HepG2 (cell line): ENCODE measurements around the gene SRRM3. TPM values are rescaled to one million over a fixed set of nuclear protein-coding genes. Genes with fewer than 3 reads are reported as not detected.

Experiments
- ARHGAP35 ChIP-seq: sonication (generic); formaldehyde crosslinking; IDR thresholded peaks from 2 replicates; pipeline ENCODE4 v1.9.0; 2022; ENCODE audit warnings: mild to moderate bottlenecking, inconsistent platforms, moderate library complexity, missing genetic modification reagents, borderline replicate concordance
- ARNT2 ChIP-seq: sonication (generic); formaldehyde crosslinking; IDR thresholded peaks from 2 replicates; pipeline ENCODE4 v1.8.0; 2022; ENCODE audit warnings: mild to moderate bottlenecking, low read depth, missing genetic modification reagents, moderate library complexity
- ELF1 ChIP-seq: sonication (generic); formaldehyde crosslinking; IDR thresholded peaks from 2 replicates; pipeline ENCODE4 v1.4.0; 2020; ENCODE audit warnings: missing genetic modification reagents
- FOXK1 ChIP-seq: sonication (generic); formaldehyde crosslinking; IDR thresholded peaks from 2 replicates; pipeline ENCODE4 v1.4.0; 2020; ENCODE audit warnings: low read depth, missing genetic modification reagents, borderline replicate concordance
- GABPA ChIP-seq, 2 experiments: IDR thresholded peaks; 2 replicates each; pipeline ENCODE4 v1.6.1; 2011 to 2016; ENCODE audit warnings: low read depth in 2 of 2, low read length in 1 of 2, missing biosample characterization in 1 of 2, missing genetic modification characterization in 1 of 2
- GFI1 ChIP-seq: sonication (generic); formaldehyde crosslinking; IDR thresholded peaks from 2 replicates; pipeline ENCODE4 v1.5.0; 2020; ENCODE audit warnings: missing genetic modification reagents, mild to moderate bottlenecking, borderline replicate concordance
- JUND ChIP-seq: sonication (generic); formaldehyde crosslinking; IDR thresholded peaks from 2 replicates; pipeline ENCODE4 v1.8.0; 2022; ENCODE audit warnings: mild to moderate bottlenecking, missing genetic modification reagents
- KAT7 ChIP-seq: IDR thresholded peaks from 2 replicates; pipeline ENCODE4 v1.6.1; 2018; ENCODE audit warnings: borderline replicate concordance, missing compliant biosample characterization
- MAZ ChIP-seq, 2 experiments: sonication (generic) in 1 of 2; formaldehyde crosslinking in 1 of 2; IDR thresholded peaks; 2 replicates each; pipeline versions ENCODE4 v1.5.0 to v1.6.1; 2012 to 2020; ENCODE audit warnings: low read depth in 2 of 2, mild to moderate bottlenecking in 2 of 2, borderline replicate concordance in 1 of 2, improper control_type of control experiment in 1 of 2, low read length in 1 of 2, missing genetic modification reagents in 1 of 2, moderate library complexity in 1 of 2
- MED1 ChIP-seq: sonication (generic); formaldehyde crosslinking; IDR thresholded peaks from 2 replicates; pipeline ENCODE4 v1.4.0; 2020; ENCODE audit warnings: missing genetic modification reagents
- NONO ChIP-seq, 2 experiments: fragments of 450-650 bp in 1 of 2; sonication (generic) in 1 of 2; formaldehyde crosslinking in 1 of 2; IDR thresholded peaks in 1 of 2; conservative IDR thresholded peaks in 1 of 2; 2 replicates each; pipeline versions ENCODE4 v1.6.1 to v1.8.0; 2017 to 2022; ENCODE audit warnings: mild to moderate bottlenecking in 1 of 2, missing genetic modification reagents in 1 of 2, moderate library complexity in 1 of 2
- NR1H2 ChIP-seq: sonication (generic); formaldehyde crosslinking; IDR thresholded peaks from 2 replicates; pipeline ENCODE4 v1.8.1; 2022; ENCODE audit warnings: low read depth, missing genetic modification reagents, borderline replicate concordance
- PLRG1 ChIP-seq: fragments of 450-650 bp; conservative IDR thresholded peaks from 2 replicates; pipeline ENCODE4 v1.6.1; 2016
- RARA ChIP-seq: IDR thresholded peaks from 2 replicates; pipeline ENCODE4 v1.6.1; 2016; ENCODE audit warnings: missing genetic modification reagents, missing compliant biosample characterization
- RCOR2 ChIP-seq: IDR thresholded peaks from 2 replicates; pipeline ENCODE4 v1.6.1; 2016; ENCODE audit warnings: missing biosample characterization, missing genetic modification reagents
- RELA ChIP-seq: sonication (generic); formaldehyde crosslinking; IDR thresholded peaks from 2 replicates; pipeline ENCODE4 v1.4.0; 2020; ENCODE audit warnings: missing genetic modification reagents
- SIX1 ChIP-seq: sonication (generic); formaldehyde crosslinking; IDR thresholded peaks from 2 replicates; pipeline ENCODE4 v1.4.0; 2020; ENCODE audit warnings: missing genetic modification reagents, borderline replicate concordance
- SMARCE1 ChIP-seq: fragments of 450-650 bp; IDR thresholded peaks from 2 replicates; pipeline ENCODE4 v1.6.1; 2017; ENCODE audit warnings: borderline replicate concordance
- TEAD3 ChIP-seq: optimal IDR thresholded peaks from 2 replicates; pipeline ENCODE3; 2016; ENCODE audit warnings: borderline replicate concordance
- TP53 ChIP-seq: sonication (generic); formaldehyde crosslinking; conservative IDR thresholded peaks from 2 replicates; pipeline ENCODE4 v1.4.0; 2020; ENCODE audit warnings: missing genetic modification reagents
- YY1 ChIP-seq: IDR thresholded peaks from 2 replicates; pipeline ENCODE4 v1.6.1; 2011; ENCODE audit warnings: low read length, low read depth, moderate library complexity, mild to moderate bottlenecking; ENCODE audit not compliant: insufficient read depth, insufficient replicate concordance
- ZFP1 ChIP-seq: IDR thresholded peaks from 2 replicates; pipeline ENCODE4 v1.6.1; 2016
- ZKSCAN8 ChIP-seq: IDR thresholded peaks from 2 replicates; pipeline ENCODE4 v1.6.1; 2016; ENCODE audit warnings: borderline replicate concordance, missing genetic modification reagents, missing compliant biosample characterization
- ZNF12 ChIP-seq: sonication (generic); formaldehyde crosslinking; IDR thresholded peaks from 2 replicates; pipeline ENCODE4 v1.5.0; 2020; ENCODE audit warnings: missing genetic modification reagents
- ZNF350 ChIP-seq: sonication (generic); formaldehyde crosslinking; IDR thresholded peaks from 2 replicates; pipeline ENCODE4 v1.4.0; 2020; ENCODE audit warnings: mild to moderate bottlenecking, low read depth, missing genetic modification reagents, borderline replicate concordance
- ZNF598 ChIP-seq: sonication (generic); formaldehyde crosslinking; IDR thresholded peaks from 2 replicates; pipeline ENCODE4 v1.5.1; 2020; ENCODE audit warnings: mild to moderate bottlenecking, missing genetic modification reagents, borderline replicate concordance
- ZNF644 ChIP-seq: IDR thresholded peaks from 2 replicates; pipeline ENCODE4 v1.6.1; 2016; ENCODE audit warnings: low read depth
- ZNF850 ChIP-seq: sonication (generic); formaldehyde crosslinking; conservative IDR thresholded peaks from 2 replicates; pipeline ENCODE4 v1.9.0; 2021; ENCODE audit warnings: mild to moderate bottlenecking, missing genetic modification reagents
- ZSCAN21 ChIP-seq: sonication (generic); formaldehyde crosslinking; IDR thresholded peaks from 2 replicates; pipeline ENCODE4 v1.8.0; 2022; ENCODE audit warnings: mild to moderate bottlenecking, missing genetic modification reagents, moderate library complexity, borderline replicate concordance
- polyA plus RNA-seq, 8 experiments: library from polyadenylated mRNA; depleted of rRNA in 3 of 8; stranded (reverse) in 7 of 8; unstranded in 1 of 8; fragments of >200 nt; fragmentation: Illumina TruSeq in 4 of 8; extraction: Trizol in 4 of 8; gene quantifications; 2 replicates each; pipeline versions ENCODE4 v1.2.1 to v1.2.3, GENCODE V29; 2011 to 2016; ENCODE audit warnings: low read depth in 4 of 8, missing spikeins in 1 of 8, mixed read lengths in 1 of 8; ENCODE audit not compliant: insufficient read depth in 1 of 8
- total RNA-seq, 5 experiments: library from RNA; depleted of rRNA; stranded (reverse); fragments of >200 nt; fragmentation: Illumina TruSeq; extraction: Trizol; gene quantifications; 2 replicates each; pipeline ENCODE4 v1.2.3, GENCODE V29; 2016; ENCODE audit warnings: low read depth in 1 of 5
- TF ChIP-seq, protein P1 (sequence below): sonication (generic); formaldehyde crosslinking; conservative IDR thresholded peaks from 2 replicates; pipeline ENCODE4 v1.4.0; 2020; ENCODE audit warnings: missing genetic modification reagents

Gene SRRM3
- total and polyA plus RNA-seq, 2 of the 13 experiments (the other 11 are each of a cell fraction or from before 2014, with no cell fraction given): 0.13 to 0.54 TPM

GRCh38 chr7:76291351-76292212 is 89.9 kb downstream of the SRRM3 start (continued):
- TF ChIP-seq RCOR2 (CRISPR knock-in tag): peak; percentile 69; the same call in 1 of the 2 replicates
- TF ChIP-seq YY1: peak; percentile 53
- TF ChIP-seq, protein P1, sequence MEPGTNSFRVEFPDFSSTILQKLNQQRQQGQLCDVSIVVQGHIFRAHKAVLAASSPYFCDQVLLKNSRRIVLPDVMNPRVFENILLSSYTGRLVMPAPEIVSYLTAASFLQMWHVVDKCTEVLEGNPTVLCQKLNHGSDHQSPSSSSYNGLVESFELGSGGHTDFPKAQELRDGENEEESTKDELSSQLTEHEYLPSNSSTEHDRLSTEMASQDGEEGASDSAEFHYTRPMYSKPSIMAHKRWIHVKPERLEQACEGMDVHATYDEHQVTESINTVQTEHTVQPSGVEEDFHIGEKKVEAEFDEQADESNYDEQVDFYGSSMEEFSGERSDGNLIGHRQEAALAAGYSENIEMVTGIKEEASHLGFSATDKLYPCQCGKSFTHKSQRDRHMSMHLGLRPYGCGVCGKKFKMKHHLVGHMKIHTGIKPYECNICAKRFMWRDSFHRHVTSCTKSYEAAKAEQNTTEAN: no peak
- TF ChIP-seq ARHGAP35 (CRISPR knock-in tag): no peak
- peak; percentile 42; the same call in 1 of the 2 replicates for TF ChIP-seq RARA (CRISPR knock-in tag)
- peak; percentile 75; the same call in 1 of the 2 replicates for TF ChIP-seq ZFP1 (CRISPR knock-in tag)
- no peak for TF ChIP-seq ZNF850 (CRISPR knock-in tag)
- peak; percentile 55; the same call in 1 of the 2 replicates for TF ChIP-seq ZNF350 (CRISPR knock-in tag)
- peak; percentile 91 for TF ChIP-seq TEAD3 (CRISPR knock-in tag)
- no peak for TF ChIP-seq SIX1 (CRISPR knock-in tag)
- peak; percentile 66; the same call in 1 of the 2 replicates for TF ChIP-seq ZNF12
- no peak for TF ChIP-seq RELA
- TF ChIP-seq FOXK1: no peak
- TF ChIP-seq MED1 (CRISPR knock-in tag): peak; percentile 63
- TF ChIP-seq ZKSCAN8 (CRISPR knock-in tag): peak; percentile 71; the same call in 1 of the 2 replicates
- 0 out of 2 replicates have a peak, but pooled peaks have one; percentile 34 for TF ChIP-seq KAT7
- no peak for TF ChIP-seq TP53
- TF ChIP-seq ZNF598 (CRISPR knock-in tag): 0 out of 2 replicates have a peak, but pooled peaks have one; percentile 31
- peak; percentile 43; the same call in 1 of the 2 replicates for TF ChIP-seq ZNF644 (CRISPR knock-in tag)
- TF ChIP-seq ARNT2 (CRISPR knock-in tag): peak; percentile 76
- no peak for TF ChIP-seq PLRG1
- peak; percentile 82; the same call in 1 of the 2 replicates for TF ChIP-seq JUND (CRISPR knock-in tag)
- no peak for TF ChIP-seq GABPA (IDR thresholded peaks at IDR 0.05; ENCODE audit: low read depth, low read length)
- TF ChIP-seq GABPA (CRISPR knock-in tag; IDR thresholded peaks at IDR 0.05; ENCODE audit: low read depth): peak; percentile 52
- no peak for TF ChIP-seq NR1H2
- TF ChIP-seq NONO (IDR thresholded peaks at IDR 0.05): no peak
- peak; percentile 60 for TF ChIP-seq NONO (CRISPR knock-in tag; conservative IDR thresholded peaks at IDR 0.05)
- no peak for TF ChIP-seq SMARCE1
- TF ChIP-seq GFI1: peak; percentile 55; the same call in 1 of the 2 replicates
- TF ChIP-seq ELF1 (CRISPR knock-in tag): peak; percentile 31; the same call in 1 of the 2 replicates
- no peak for TF ChIP-seq ZSCAN21 (CRISPR knock-in tag)
- 0 out of 2 replicates have a peak, but pooled peaks have one; percentile 11 for TF ChIP-seq MAZ (IDR thresholded peaks at IDR 0.05; ENCODE audit: borderline replicate concordance, low read depth, low read length)
- TF ChIP-seq MAZ (CRISPR knock-in tag; IDR thresholded peaks at IDR 0.05; ENCODE audit: low read depth): no peak; the same call in 1 of the 2 replicates
